SK-N-SH treated with all-trans-retinoic acid at 6 μM for 48 hours (cell line): ENCODE results near the gene ITGA8.

ENCODE experiments used
- ATAC-seq: fragments of 200-7000 bp; cut with Tn5 transposase; 3 replicates; pipeline ENCODE4 v1.9.1; 2020; ENCODE audit warnings: mild to moderate bottlenecking, moderate library complexity
- ARNTL ChIP-seq: fragments of 450-650 bp; formaldehyde crosslinking; IDR thresholded peaks from 2 replicates; pipeline ENCODE4 v1.5.0; 2020; ENCODE audit warnings: low read depth, mild to moderate bottlenecking, moderate library complexity, borderline replicate concordance
- BACH2 ChIP-seq: fragments of 250-450 bp; sonication (Bioruptor Pico); IDR thresholded peaks from 2 replicates; pipeline ENCODE4 v1.9.0; 2021; ENCODE audit warnings: mild to moderate bottlenecking, borderline replicate concordance
- CREB5 ChIP-seq: fragments of 250-450 bp; sonication (Bioruptor Pico); IDR thresholded peaks from 2 replicates; pipeline ENCODE4 v1.5.1; 2020; ENCODE audit warnings: low read depth, mild to moderate bottlenecking, moderate library complexity
- CSDC2 ChIP-seq: fragments of 250-450 bp; sonication (Bioruptor Pico); IDR thresholded peaks from 2 replicates; pipeline ENCODE4 v1.5.0; 2020; ENCODE audit warnings: mild to moderate bottlenecking, moderate library complexity
- CSRNP3 ChIP-seq: fragments of 250-450 bp; sonication (Bioruptor Pico); IDR thresholded peaks from 2 replicates; pipeline ENCODE4 v1.5.1; 2021; ENCODE audit warnings: mild to moderate bottlenecking, moderate library complexity
- ESRRG ChIP-seq: fragments of 250-450 bp; sonication (Bioruptor Pico); IDR thresholded peaks from 2 replicates; pipeline ENCODE4 v1.6.1; 2021; ENCODE audit warnings: mild to moderate bottlenecking
- GLIS3 ChIP-seq: fragments of 250-450 bp; sonication (Bioruptor Pico); IDR thresholded peaks from 2 replicates; pipeline ENCODE4 v1.5.0; 2020; ENCODE audit warnings: mild to moderate bottlenecking, moderate library complexity
- ISL1 ChIP-seq: fragments of 250-450 bp; sonication (Bioruptor Pico); IDR thresholded peaks from 2 replicates; pipeline ENCODE4 v2.1.2; 2022; ENCODE audit warnings: mild to moderate bottlenecking, moderate library complexity
- OSR1 ChIP-seq: fragments of 250-450 bp; sonication (Bioruptor Pico); IDR thresholded peaks from 2 replicates; pipeline ENCODE4 v1.8.0; 2022; ENCODE audit warnings: moderate library complexity, mild to moderate bottlenecking, inconsistent platforms
- PATZ1 ChIP-seq: fragments of 250-450 bp; sonication (Bioruptor Pico); IDR thresholded peaks from 2 replicates; pipeline ENCODE4 v1.8.0; 2020; ENCODE audit warnings: mild to moderate bottlenecking, moderate library complexity, borderline replicate concordance
- POU6F1 ChIP-seq: fragments of 250-450 bp; sonication (Bioruptor Pico); IDR thresholded peaks from 2 replicates; pipeline ENCODE4 v1.8.0; 2021; ENCODE audit warnings: low read depth, mild to moderate bottlenecking, moderate library complexity, borderline replicate concordance
- PPARA ChIP-seq: fragments of 250-450 bp; sonication (Bioruptor Pico); IDR thresholded peaks from 2 replicates; pipeline ENCODE4 v1.5.0; 2020; ENCODE audit warnings: mild to moderate bottlenecking, borderline replicate concordance
- RARB ChIP-seq: fragments of 250-450 bp; sonication (Bioruptor Pico); IDR thresholded peaks from 2 replicates; pipeline ENCODE4 v1.8.0; 2021; ENCODE audit warnings: mild to moderate bottlenecking, moderate library complexity
- SNAI2 ChIP-seq: fragments of 250-450 bp; sonication (Bioruptor Pico); IDR thresholded peaks from 2 replicates; pipeline ENCODE4 v1.5.0; 2020; ENCODE audit warnings: mild to moderate bottlenecking, moderate library complexity
- TCF4 ChIP-seq: fragments of 250-450 bp; sonication (Bioruptor Pico); IDR thresholded peaks from 2 replicates; pipeline ENCODE4 v1.8.0; 2021; ENCODE audit warnings: mild to moderate bottlenecking, moderate library complexity, borderline replicate concordance
- TOX ChIP-seq: fragments of 250-450 bp; sonication (Bioruptor Pico); IDR thresholded peaks from 2 replicates; pipeline ENCODE4 v1.8.0; 2021; ENCODE audit warnings: mild to moderate bottlenecking, moderate library complexity, borderline replicate concordance
- TSHZ2 ChIP-seq: fragments of 250-450 bp; sonication (Bioruptor Pico); IDR thresholded peaks from 2 replicates; pipeline ENCODE4 v1.5.0; 2020; ENCODE audit warnings: mild to moderate bottlenecking, moderate library complexity
- ZC3H10 ChIP-seq: fragments of 250-450 bp; sonication (Bioruptor Pico); IDR thresholded peaks from 2 replicates; pipeline ENCODE4 v1.5.1; 2021; ENCODE audit warnings: mild to moderate bottlenecking, moderate library complexity
- ZFP3 ChIP-seq: fragments of 250-450 bp; sonication (Bioruptor Pico); IDR thresholded peaks from 2 replicates; pipeline ENCODE4 v1.5.0; 2020; ENCODE audit warnings: mild to moderate bottlenecking, moderate library complexity
- ZFP30 ChIP-seq: fragments of 450-650 bp; formaldehyde crosslinking; IDR thresholded peaks from 2 replicates; pipeline ENCODE4 v1.5.0; 2022; ENCODE audit warnings: mild to moderate bottlenecking, moderate library complexity
- ZNF565 ChIP-seq: fragments of 450-650 bp; formaldehyde crosslinking; conservative IDR thresholded peaks from 2 replicates; pipeline ENCODE4 v1.5.0; 2020; ENCODE audit warnings: low read depth, mild to moderate bottlenecking, moderate library complexity
- ZNF8 ChIP-seq: fragments of 450-650 bp; formaldehyde crosslinking; IDR thresholded peaks from 2 replicates; pipeline ENCODE4 v1.5.0; 2020; ENCODE audit warnings: mild to moderate bottlenecking, moderate library complexity

ITGA8 gene

GRCh38 chr10:15550950-15551349, 168.8 kb downstream of the ITGA8 start:
- no peak for ATAC-seq
- no peak for TF ChIP-seq CSRNP3 (CRISPR knock-in tag)
- no peak for TF ChIP-seq ZNF8 (CRISPR knock-in tag)
- TF ChIP-seq TSHZ2 (CRISPR knock-in tag): no peak
- no peak for TF ChIP-seq TCF4
- no peak for TF ChIP-seq ZC3H10 (CRISPR knock-in tag)
- no peak for TF ChIP-seq GLIS3

GRCh38 chr10:15548331-15548730, 171.4 kb downstream of the ITGA8 start:
- no peak for TF ChIP-seq ARNTL (CRISPR knock-in tag)
- no peak for TF ChIP-seq ZFP3 (CRISPR knock-in tag)
- TF ChIP-seq, all 23 proteins: peak for 0
- no peak for ATAC-seq

- ATAC-seq: no peak
- no peak for TF ChIP-seq SNAI2 (CRISPR knock-in tag)
- no peak for TF ChIP-seq POU6F1 (CRISPR knock-in tag)
- no peak for TF ChIP-seq ZFP3 (CRISPR knock-in tag)
- no peak for TF ChIP-seq CSRNP3 (CRISPR knock-in tag)
- no peak for TF ChIP-seq ZC3H10 (CRISPR knock-in tag)
- no peak for TF ChIP-seq RARB (CRISPR knock-in tag)
- no peak for TF ChIP-seq PPARA (CRISPR knock-in tag)
These were observed 173.1 kb downstream of the ITGA8 start for GRCh38 chr10:15546606-15547005.

GRCh38 chr10:15545884-15546283, 173.8 kb downstream of the ITGA8 start:
- ATAC-seq: no peak
- TF ChIP-seq ZFP3 (CRISPR knock-in tag) (no peak), POU6F1 (CRISPR knock-in tag) (no peak), ZNF565 (CRISPR knock-in tag) (no peak), RARB (CRISPR knock-in tag) (no peak), ISL1 (CRISPR knock-in tag) (no peak), CREB5 (CRISPR knock-in tag) (no peak), ZC3H10 (CRISPR knock-in tag) (no peak), ARNTL (CRISPR knock-in tag) (no peak), GLIS3 (no peak), CSRNP3 (CRISPR knock-in tag) (no peak), ZFP30 (CRISPR knock-in tag) (no peak), ZNF8 (CRISPR knock-in tag) (no peak), PPARA (CRISPR knock-in tag) (no peak), PATZ1 (CRISPR knock-in tag) (no peak), CSDC2 (CRISPR knock-in tag) (no peak), BACH2 (CRISPR knock-in tag) (no peak), ESRRG (CRISPR knock-in tag) (no peak), TOX (CRISPR knock-in tag) (no peak), OSR1 (no peak)
